Measurements from ENCODE around the gene RGS10. TPM values are rescaled to one million over a fixed set of nuclear protein-coding genes. Genes with fewer than 3 reads are reported as not detected.

Gene RGS10
- total and polyA plus RNA-seq, 9 of the 15 experiments (the other 6 are each of a cell fraction or from before 2014, with no cell fraction given) = 31.9 to 123 (median 62.1) TPM

GRCh38 chr10:119542988-119543813, 682 bp upstream of the RGS10 start (continued):
- no peak for TF ChIP-seq CGGBP1 (CRISPR knock-in tag; IDR thresholded peaks at IDR 0.05)
- no peak for TF ChIP-seq ZNF766 (CRISPR knock-in tag; conservative IDR thresholded peaks at IDR 0.05)
- peak; percentile 22; the same call in 1 of the 2 replicates for TF ChIP-seq ZNF224 (CRISPR knock-in tag; IDR thresholded peaks at IDR 0.05)
- TF ChIP-seq, protein P1, sequence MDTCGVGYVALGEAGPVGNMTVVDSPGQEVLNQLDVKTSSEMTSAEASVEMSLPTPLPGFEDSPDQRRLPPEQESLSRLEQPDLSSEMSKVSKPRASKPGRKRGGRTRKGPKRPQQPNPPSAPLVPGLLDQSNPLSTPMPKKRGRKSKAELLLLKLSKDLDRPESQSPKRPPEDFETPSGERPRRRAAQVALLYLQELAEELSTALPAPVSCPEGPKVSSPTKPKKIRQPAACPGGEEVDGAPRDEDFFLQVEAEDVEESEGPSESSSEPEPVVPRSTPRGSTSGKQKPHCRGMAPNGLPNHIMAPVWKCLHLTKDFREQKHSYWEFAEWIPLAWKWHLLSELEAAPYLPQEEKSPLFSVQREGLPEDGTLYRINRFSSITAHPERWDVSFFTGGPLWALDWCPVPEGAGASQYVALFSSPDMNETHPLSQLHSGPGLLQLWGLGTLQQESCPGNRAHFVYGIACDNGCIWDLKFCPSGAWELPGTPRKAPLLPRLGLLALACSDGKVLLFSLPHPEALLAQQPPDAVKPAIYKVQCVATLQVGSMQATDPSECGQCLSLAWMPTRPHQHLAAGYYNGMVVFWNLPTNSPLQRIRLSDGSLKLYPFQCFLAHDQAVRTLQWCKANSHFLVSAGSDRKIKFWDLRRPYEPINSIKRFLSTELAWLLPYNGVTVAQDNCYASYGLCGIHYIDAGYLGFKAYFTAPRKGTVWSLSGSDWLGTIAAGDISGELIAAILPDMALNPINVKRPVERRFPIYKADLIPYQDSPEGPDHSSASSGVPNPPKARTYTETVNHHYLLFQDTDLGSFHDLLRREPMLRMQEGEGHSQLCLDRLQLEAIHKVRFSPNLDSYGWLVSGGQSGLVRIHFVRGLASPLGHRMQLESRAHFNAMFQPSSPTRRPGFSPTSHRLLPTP (IDR thresholded peaks at IDR 0.05; ENCODE audit: borderline replicate concordance, extremely low read depth, insufficient read length) = no peak
- TF ChIP-seq, protein P2, sequence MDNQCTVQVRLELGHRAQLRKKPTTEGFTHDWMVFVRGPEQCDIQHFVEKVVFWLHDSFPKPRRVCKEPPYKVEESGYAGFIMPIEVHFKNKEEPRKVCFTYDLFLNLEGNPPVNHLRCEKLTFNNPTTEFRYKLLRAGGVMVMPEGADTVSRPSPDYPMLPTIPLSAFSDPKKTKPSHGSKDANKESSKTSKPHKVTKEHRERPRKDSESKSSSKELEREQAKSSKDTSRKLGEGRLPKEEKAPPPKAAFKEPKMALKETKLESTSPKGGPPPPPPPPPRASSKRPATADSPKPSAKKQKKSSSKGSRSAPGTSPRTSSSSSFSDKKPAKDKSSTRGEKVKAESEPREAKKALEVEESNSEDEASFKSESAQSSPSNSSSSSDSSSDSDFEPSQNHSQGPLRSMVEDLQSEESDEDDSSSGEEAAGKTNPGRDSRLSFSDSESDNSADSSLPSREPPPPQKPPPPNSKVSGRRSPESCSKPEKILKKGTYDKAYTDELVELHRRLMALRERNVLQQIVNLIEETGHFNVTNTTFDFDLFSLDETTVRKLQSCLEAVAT (IDR thresholded peaks at IDR 0.05) = no peak
- TF ChIP-seq PHB2 (IDR thresholded peaks at IDR 0.05; ENCODE audit: low read depth) = no peak
- TF ChIP-seq NEUROD1 (IDR thresholded peaks at IDR 0.05; ENCODE audit: borderline replicate concordance, low read depth, low read length, partially characterized antibody) = no peak
- TF ChIP-seq PRPF4 (IDR thresholded peaks at IDR 0.05; ENCODE audit: insufficient read depth, low read depth, low read length, poor library complexity, severe bottlenecking) = no peak
- no peak for TF ChIP-seq CTBP1 (IDR thresholded peaks at IDR 0.05; ENCODE audit: borderline replicate concordance)
- no peak for TF ChIP-seq ZNF764 (CRISPR knock-in tag; IDR thresholded peaks at IDR 0.05; ENCODE audit: low read depth)
- TF ChIP-seq MYNN (IDR thresholded peaks at IDR 0.05) = no peak
- TF ChIP-seq MYNN (CRISPR knock-in tag; IDR thresholded peaks at IDR 0.05) = no peak
- TF ChIP-seq DNMT1 (IDR thresholded peaks at IDR 0.05) = no peak
- TF ChIP-seq SRSF7 (optimal IDR thresholded peaks at IDR 0.05; ENCODE audit: low read depth, low read length) = no peak
- TF ChIP-seq SUPT5H (IDR thresholded peaks at IDR 0.05) = 0 out of 2 replicates have a peak, but pooled peaks have one; percentile 8
- TF ChIP-seq ZNF277 (CRISPR knock-in tag; IDR thresholded peaks at IDR 0.05; ENCODE audit: borderline replicate concordance) = no peak
- no peak for TF ChIP-seq CCAR2 (IDR thresholded peaks at IDR 0.05; ENCODE audit: low read depth, low read length)
- TF ChIP-seq ZFP30 (CRISPR knock-in tag; IDR thresholded peaks at IDR 0.05; ENCODE audit: borderline replicate concordance) = no peak
- no peak for TF ChIP-seq NR2C1 (IDR thresholded peaks at IDR 0.05)
- TF ChIP-seq NR2C1 (tag; IDR thresholded peaks at IDR 0.05) = no peak
- TF ChIP-seq POLR3G (IDR thresholded peaks at IDR 0.05; ENCODE audit: extremely low read depth, insufficient read length, insufficient replicate concordance) = no peak
